ENCODE data around the gene PRKN.
"Not testable (repeated sequence)": the region's sequence is repeated elsewhere in the genome, so short reads cannot be mapped to it uniquely, and the experiment has no call there.

PRKN gene

GRCh38 chr6:162409741-162410691 is 317.6 kb downstream of the PRKN start:
- TF ChIP-seq LEF1 (IDR thresholded peaks at IDR 0.05; ENCODE audit: borderline replicate concordance): no peak
- CTCF ChIA-PET: no interaction called here
- no peak for DNase-seq (ENCODE audit: extremely low spot score)
- POLR2A ChIA-PET: no interaction called here

- ChIA-PET POLR2A (no interaction called here), CTCF (no interaction called here)
- TF ChIP-seq ZNF384 (IDR thresholded peaks at IDR 0.05): no peak
- no peak for TF ChIP-seq TARDBP (IDR thresholded peaks at IDR 0.05)
- no peak for TF ChIP-seq SP1 (IDR thresholded peaks at IDR 0.05)
- TF ChIP-seq BHLHE40 (IDR thresholded peaks at IDR 0.05; ENCODE audit: borderline replicate concordance): no peak
- TF ChIP-seq L3MBTL2 (conservative IDR thresholded peaks at IDR 0.05): no peak
- no peak for TF ChIP-seq PKNOX1 (IDR thresholded peaks at IDR 0.05)
- TF ChIP-seq FOXA1 (IDR thresholded peaks at IDR 0.05): no peak
- DNase-seq (ENCODE audit: extremely low spot score): no peak
Measured at GRCh38 chr6:162408826-162409535, 318.6 kb downstream of the PRKN start.

GRCh38 chr6:162404951-162405350 is 322.6 kb downstream of the PRKN start:
- CTCF ChIA-PET: no interaction called here
- POLR2A ChIA-PET: no interaction called here
- no peak for TF ChIP-seq LEF1 (IDR thresholded peaks at IDR 0.05; ENCODE audit: borderline replicate concordance)
- TF ChIP-seq CTBP1 (IDR thresholded peaks at IDR 0.05; ENCODE audit: borderline replicate concordance): no peak
- TF ChIP-seq ELF4 (IDR thresholded peaks at IDR 0.05): no peak
- no peak for TF ChIP-seq HDGF (IDR thresholded peaks at IDR 0.05; ENCODE audit: borderline replicate concordance)
- TF ChIP-seq PKNOX1 (IDR thresholded peaks at IDR 0.05): no peak
- TF ChIP-seq BHLHE40 (IDR thresholded peaks at IDR 0.05; ENCODE audit: borderline replicate concordance): no peak
- no peak for TF ChIP-seq L3MBTL2 (conservative IDR thresholded peaks at IDR 0.05)
- no peak for TF ChIP-seq SP1 (IDR thresholded peaks at IDR 0.05)
- TF ChIP-seq ZNF384 (IDR thresholded peaks at IDR 0.05): no peak
- TF ChIP-seq FOXM1 (IDR thresholded peaks at IDR 0.05; ENCODE audit: borderline replicate concordance): no peak
- TF ChIP-seq TARDBP (IDR thresholded peaks at IDR 0.05): no peak
- TF ChIP-seq ARNT (IDR thresholded peaks at IDR 0.05): no peak
- DNase-seq (ENCODE audit: extremely low spot score): no peak

GRCh38 chr6:162403031-162403430 is 324.5 kb downstream of the PRKN start:
- DNase-seq (ENCODE audit: extremely low spot score): no peak
- POLR2A ChIA-PET: no interaction called here
- no peak for TF ChIP-seq FOXK2 (IDR thresholded peaks at IDR 0.05)
- no peak for TF ChIP-seq ELF4 (IDR thresholded peaks at IDR 0.05)
- no peak for TF ChIP-seq ARNT (IDR thresholded peaks at IDR 0.05)
- no peak for TF ChIP-seq SUZ12 (IDR thresholded peaks at IDR 0.05)
- no peak for TF ChIP-seq SP1 (IDR thresholded peaks at IDR 0.05)
- TF ChIP-seq LEF1 (IDR thresholded peaks at IDR 0.05; ENCODE audit: borderline replicate concordance): no peak
- TF ChIP-seq CTBP1 (IDR thresholded peaks at IDR 0.05; ENCODE audit: borderline replicate concordance): no peak
- no peak for TF ChIP-seq ZNF384 (IDR thresholded peaks at IDR 0.05)
- TF ChIP-seq NFRKB (IDR thresholded peaks at IDR 0.05): no peak
- TF ChIP-seq TARDBP (IDR thresholded peaks at IDR 0.05): no peak
- no peak for TF ChIP-seq HDGF (IDR thresholded peaks at IDR 0.05; ENCODE audit: borderline replicate concordance)
- TF ChIP-seq FOXM1 (IDR thresholded peaks at IDR 0.05; ENCODE audit: borderline replicate concordance): no peak
- TF ChIP-seq BHLHE40 (IDR thresholded peaks at IDR 0.05; ENCODE audit: borderline replicate concordance): no peak
- no peak for TF ChIP-seq FOXA1 (IDR thresholded peaks at IDR 0.05)
- TF ChIP-seq PKNOX1 (IDR thresholded peaks at IDR 0.05): no peak
- TF ChIP-seq L3MBTL2 (conservative IDR thresholded peaks at IDR 0.05): no peak
- CTCF ChIA-PET: no interaction called here

- DNase-seq (ENCODE audit: extremely low spot score): no peak
- POLR2A ChIA-PET: no interaction called here
- CTCF ChIA-PET: no interaction called here
- TF ChIP-seq FOXA1 (IDR thresholded peaks at IDR 0.05) (no peak), ZNF384 (IDR thresholded peaks at IDR 0.05) (no peak), CTBP1 (IDR thresholded peaks at IDR 0.05; ENCODE audit: borderline replicate concordance) (no peak), BHLHE40 (IDR thresholded peaks at IDR 0.05; ENCODE audit: borderline replicate concordance) (no peak), LEF1 (IDR thresholded peaks at IDR 0.05; ENCODE audit: borderline replicate concordance) (no peak), SP1 (IDR thresholded peaks at IDR 0.05) (no peak), HDGF (IDR thresholded peaks at IDR 0.05; ENCODE audit: borderline replicate concordance) (no peak), ARNT (IDR thresholded peaks at IDR 0.05) (no peak), NFRKB (IDR thresholded peaks at IDR 0.05) (no peak), TARDBP (IDR thresholded peaks at IDR 0.05) (no peak), L3MBTL2 (conservative IDR thresholded peaks at IDR 0.05) (no peak), FOXM1 (IDR thresholded peaks at IDR 0.05; ENCODE audit: borderline replicate concordance) (no peak), PKNOX1 (IDR thresholded peaks at IDR 0.05) (no peak), SUZ12 (IDR thresholded peaks at IDR 0.05) (no peak), FOXK2 (IDR thresholded peaks at IDR 0.05) (no peak), ELF4 (IDR thresholded peaks at IDR 0.05) (no peak)
Measured at GRCh38 chr6:162395181-162395580, 332.4 kb downstream of the PRKN start.

- CTCF ChIA-PET; DNase-seq (ENCODE audit: extremely low spot score); POLR2A ChIA-PET: not testable (repeated sequence)
Measured at GRCh38 chr6:162390961-162391811, 336.4 kb downstream of the PRKN start.

Measured in HEK293T (cell line).